H9 (cell line): ENCODE measurements around the gene HS6ST3. TPM values are rescaled to one million over a fixed set of nuclear protein-coding genes. Genes with fewer than 3 reads are reported as not detected.

Source experiments
- DNase-seq: peaks from one replicate; pipeline ENCODE4 v3.0.0-alpha.2; 2017
- H2AFZ ChIP-seq: one replicate; pipeline ENCODE4 v1.6.1; 2013; ENCODE audit warnings: mild to moderate bottlenecking, low read length, control low read depth, moderate library complexity
- H2AK5ac ChIP-seq: 2 replicates; pipeline ENCODE4 v1.6.1; 2013; ENCODE audit warnings: low read length, control low read depth, mixed read lengths; ENCODE audit not compliant: insufficient read length
- H2BK120ac ChIP-seq: one replicate; pipeline ENCODE4 v1.6.1; 2013; ENCODE audit warnings: low read depth, mild to moderate bottlenecking, low read length, control low read depth, inconsistent platforms; ENCODE audit not compliant: poor library complexity, severe bottlenecking
- H2BK12ac ChIP-seq: 2 replicates; pipeline ENCODE4 v1.6.1; 2013; ENCODE audit warnings: low read length, control low read depth, mixed read lengths, low read depth; ENCODE audit not compliant: insufficient read length
- H2BK15ac ChIP-seq: 2 replicates; pipeline ENCODE4 v1.6.1; 2013; ENCODE audit warnings: low read depth, low read length, control low read depth
- H2BK20ac ChIP-seq: one replicate; pipeline ENCODE4 v1.6.1; 2013; ENCODE audit warnings: low read depth, mild to moderate bottlenecking, low read length, control low read depth, inconsistent platforms; ENCODE audit not compliant: poor library complexity, severe bottlenecking
- H2BK5ac ChIP-seq: 2 replicates; pipeline ENCODE4 v1.6.1; 2013; ENCODE audit warnings: low read length, control low read depth, mixed read lengths; ENCODE audit not compliant: insufficient read length
- H3K14ac ChIP-seq: 2 replicates; pipeline ENCODE4 v1.6.1; 2013; ENCODE audit warnings: low read length, control low read depth; ENCODE audit not compliant: insufficient read depth
- H3K18ac ChIP-seq: 2 replicates; pipeline ENCODE4 v1.6.1; 2013; ENCODE audit warnings: low read depth, mild to moderate bottlenecking, mixed read lengths, low read length, control low read depth; ENCODE audit not compliant: insufficient read length
- H3K23ac ChIP-seq: 2 replicates; pipeline ENCODE4 v1.6.1; 2013; ENCODE audit warnings: low read length, control low read depth, mixed read lengths, low read depth; ENCODE audit not compliant: insufficient read length
- H3K23me2 ChIP-seq: 2 replicates; pipeline ENCODE4 v1.6.1; 2013; ENCODE audit warnings: low read depth, mild to moderate bottlenecking, mixed read lengths, low read length, control low read depth; ENCODE audit not compliant: insufficient read length, poor library complexity, severe bottlenecking
- H3K27ac ChIP-seq: 2 replicates; pipeline ENCODE4 v1.5.1; 2013; ENCODE audit warnings: low read length, control low read depth, mixed read lengths, low read depth; ENCODE audit not compliant: insufficient read length
- H3K27me3 ChIP-seq: 2 replicates; pipeline ENCODE4 v1.6.1; 2013; ENCODE audit warnings: low read length, control low read depth, inconsistent platforms; ENCODE audit not compliant: insufficient read depth
- H3K4ac ChIP-seq: 2 replicates; pipeline ENCODE4 v1.6.1; 2013; ENCODE audit warnings: low read depth, mild to moderate bottlenecking, control low read depth, inconsistent platforms, low read length, moderate library complexity
- H3K4me1 ChIP-seq: 2 replicates; pipeline ENCODE4 v1.6.1; 2013; ENCODE audit warnings: low read length, control low read depth, inconsistent platforms; ENCODE audit not compliant: insufficient read depth
- H3K4me2 ChIP-seq: 2 replicates; pipeline ENCODE4 v1.6.1; 2013; ENCODE audit warnings: low read length, control low read depth, mixed read lengths; ENCODE audit not compliant: insufficient read length, insufficient read depth
- H3K56ac ChIP-seq: 2 replicates; pipeline ENCODE4 v1.6.1; 2013; ENCODE audit warnings: low read depth, mild to moderate bottlenecking, mixed read lengths, low read length, control low read depth; ENCODE audit not compliant: insufficient read length
- H3K79me1 ChIP-seq: 2 replicates; pipeline ENCODE4 v1.6.1; 2013; ENCODE audit warnings: low read depth, mild to moderate bottlenecking, moderate library complexity, low read length, control low read depth, inconsistent platforms; ENCODE audit not compliant: insufficient read depth, poor library complexity, severe bottlenecking
- H3K79me2 ChIP-seq: 2 replicates; pipeline ENCODE4 v1.6.1; 2013; ENCODE audit warnings: low read length, control low read depth, inconsistent platforms; ENCODE audit not compliant: insufficient read depth
- H3K9ac ChIP-seq: 2 replicates; pipeline ENCODE4 v1.6.1; 2013; ENCODE audit warnings: low read length, control low read depth, mixed read lengths; ENCODE audit not compliant: insufficient read length; ENCODE audit errors: extremely low read depth
- H3K9me3 ChIP-seq: one replicate; pipeline ENCODE4 v1.6.1; 2013; ENCODE audit warnings: low read depth, low read length, inconsistent platforms; ENCODE audit not compliant: control insufficient read depth
- H3T11ph ChIP-seq: one replicate; pipeline ENCODE4 v1.6.1; 2013; ENCODE audit warnings: mild to moderate bottlenecking, low read length, control low read depth, inconsistent platforms
- H4K20me1 ChIP-seq: one replicate; pipeline ENCODE4 v1.6.1; 2013; ENCODE audit not compliant: control insufficient read depth, insufficient read length, insufficient read depth
- H4K5ac ChIP-seq: 2 replicates; pipeline ENCODE4 v1.6.1; 2013; ENCODE audit warnings: low read depth, mild to moderate bottlenecking, mixed read lengths, low read length, control low read depth; ENCODE audit not compliant: insufficient read length
- H4K8ac ChIP-seq: replicated peaks from 2 replicates; pipeline ENCODE4 v1.6.1; 2013; ENCODE audit warnings: low read length, control low read depth, mixed read lengths, low read depth; ENCODE audit not compliant: insufficient read length
- H4K91ac ChIP-seq: 2 replicates; pipeline ENCODE4 v1.6.1; 2013; ENCODE audit warnings: low read depth, mild to moderate bottlenecking, moderate library complexity, mixed read lengths, low read length, control low read depth; ENCODE audit not compliant: insufficient read length
- H3K27ac Mint-ChIP-seq, 3 experiments: 2 replicates in 2 of 3; 3 replicates in 1 of 3; pipeline ENCODE4 v1.8.0; 2020 to 2021; ENCODE audit warnings: mixed read lengths in 3 of 3, mild to moderate bottlenecking in 1 of 3, moderate library complexity in 1 of 3
- H3K27me3 Mint-ChIP-seq: 2 replicates; pipeline ENCODE4 v1.8.0; 2021; ENCODE audit warnings: low read depth, mild to moderate bottlenecking, moderate library complexity, mixed read lengths
- H3K36me3 Mint-ChIP-seq, 3 experiments: 2 replicates in 2 of 3; 3 replicates in 1 of 3; pipeline ENCODE4 v1.8.0; 2020 to 2021; ENCODE audit warnings: low read depth in 3 of 3, mixed read lengths in 3 of 3; ENCODE audit not compliant: insufficient read depth in 1 of 3
- H3K4me1 Mint-ChIP-seq, 2 experiments: 2 replicates each; pipeline ENCODE4 v1.8.0; 2020; ENCODE audit warnings: mixed read lengths in 2 of 2
- H3K4me3 Mint-ChIP-seq, 2 experiments: 2 replicates in 1 of 2; 3 replicates in 1 of 2; pipeline ENCODE4 v1.8.0; 2020 to 2021; ENCODE audit warnings: mild to moderate bottlenecking in 2 of 2, mixed read lengths in 2 of 2, moderate library complexity in 1 of 2
- H3K9me3 Mint-ChIP-seq, 2 experiments: 2 replicates in 1 of 2; 3 replicates in 1 of 2; pipeline ENCODE4 v1.8.0; 2020; ENCODE audit warnings: mild to moderate bottlenecking in 2 of 2, mixed read lengths in 2 of 2, moderate library complexity in 1 of 2
- CTCF ChIP-seq: fragments of 200-600 bp; sonication (generic); conservative IDR thresholded peaks from 3 replicates; pipeline ENCODE4 v1.8.0; 2021; ENCODE audit warnings: antibody characterized with exemption, mild to moderate bottlenecking
- total RNA-seq: library from RNA; stranded (reverse); gene quantifications from 2 replicates; pipeline ENCODE4 v1.2.1, GENCODE V29; 2021

The HS6ST3 gene
- total RNA-seq, 1 experiment from 2014 or later: 0.44 TPM

- Mint-ChIP-seq H3K4me3 (no peak overlapping the region), H3K4me1 (peaks cover 8 to 12% of the 10 kb centered on the region in 2 experiments), H3K36me3 (no peaks in the 10 kb centered on the region), H3K9me3 (no peaks in the 10 kb centered on the region), H3K27ac (no peak overlapping the region), H3K27me3 (peaks cover 12% of the 10 kb centered on the region)
- Histone ChIP-seq H3K9ac (no peak overlapping the region), H2BK20ac (no peak overlapping the region), H3K18ac (no peak overlapping the region), H4K91ac (no peak overlapping the region), H2BK12ac (no peak overlapping the region), H3K4me1 (no peaks in the 10 kb centered on the region; the same call in 1 of the 2 replicates), H3K79me2 (no peaks in the 10 kb centered on the region), H4K5ac (no peak overlapping the region), H4K20me1 (no peaks in the 10 kb centered on the region), H3K79me1 (no peaks in the 10 kb centered on the region), H3K4ac (no peak overlapping the region), H2BK15ac (no peak overlapping the region), H3K23ac (no peak overlapping the region), H3K27ac (no peak overlapping the region), H3K27me3 (no peaks in the 10 kb centered on the region), H3K4me2 (no peak overlapping the region), H3T11ph (no peak overlapping the region), H2AK5ac (no peak overlapping the region), H3K23me2 (no peaks in the 10 kb centered on the region), H2BK120ac (no peak overlapping the region), H2BK5ac (no peak overlapping the region), H3K56ac (no peak overlapping the region), H3K9me3 (no peaks in the 10 kb centered on the region), H3K14ac (no peak overlapping the region), H2AFZ (no peak overlapping the region), H4K8ac (no peak overlapping the region)
- no peak for TF ChIP-seq CTCF
- DNase-seq: no peak
These were observed 7.3 kb upstream of the HS6ST3 start for GRCh38 chr13:96082640-96083039.
